Glomerular endothelial cell (primary cell): ENCODE results near the gene CCSAP. TPM values are rescaled to one million over a fixed set of nuclear protein-coding genes. Genes with fewer than 3 reads are reported as not detected.
"Not testable (repeated sequence)": the region's sequence is repeated elsewhere in the genome, so short reads cannot be mapped to it uniquely, and the experiment has no call there.

ENCODE experiments used
- DNase-seq: peaks from one replicate; pipeline ENCODE4 v3.0.0-alpha.2; 2011; ENCODE audit warnings: low read depth, low spot score; ENCODE audit errors: extremely low read depth
- total RNA-seq: library from RNA; depleted of rRNA; stranded (reverse); fragments of >200 nt; gene quantifications from 2 replicates; pipeline ENCODE4 v1.2.3, GENCODE V29; 2015

CCSAP gene, protein sequence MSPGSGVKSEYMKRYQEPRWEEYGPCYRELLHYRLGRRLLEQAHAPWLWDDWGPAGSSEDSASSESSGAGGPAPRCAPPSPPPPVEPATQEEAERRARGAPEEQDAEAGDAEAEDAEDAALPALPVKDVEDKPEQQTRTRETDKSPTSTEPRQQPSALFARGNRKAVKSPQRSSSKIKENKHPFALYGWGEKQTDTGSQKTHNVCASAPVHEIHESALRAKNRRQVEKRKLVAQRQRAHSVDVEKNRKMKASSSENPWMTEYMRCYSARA
- 2.4 and 3.6 TPM in 2 replicates for total RNA-seq

DNA sequence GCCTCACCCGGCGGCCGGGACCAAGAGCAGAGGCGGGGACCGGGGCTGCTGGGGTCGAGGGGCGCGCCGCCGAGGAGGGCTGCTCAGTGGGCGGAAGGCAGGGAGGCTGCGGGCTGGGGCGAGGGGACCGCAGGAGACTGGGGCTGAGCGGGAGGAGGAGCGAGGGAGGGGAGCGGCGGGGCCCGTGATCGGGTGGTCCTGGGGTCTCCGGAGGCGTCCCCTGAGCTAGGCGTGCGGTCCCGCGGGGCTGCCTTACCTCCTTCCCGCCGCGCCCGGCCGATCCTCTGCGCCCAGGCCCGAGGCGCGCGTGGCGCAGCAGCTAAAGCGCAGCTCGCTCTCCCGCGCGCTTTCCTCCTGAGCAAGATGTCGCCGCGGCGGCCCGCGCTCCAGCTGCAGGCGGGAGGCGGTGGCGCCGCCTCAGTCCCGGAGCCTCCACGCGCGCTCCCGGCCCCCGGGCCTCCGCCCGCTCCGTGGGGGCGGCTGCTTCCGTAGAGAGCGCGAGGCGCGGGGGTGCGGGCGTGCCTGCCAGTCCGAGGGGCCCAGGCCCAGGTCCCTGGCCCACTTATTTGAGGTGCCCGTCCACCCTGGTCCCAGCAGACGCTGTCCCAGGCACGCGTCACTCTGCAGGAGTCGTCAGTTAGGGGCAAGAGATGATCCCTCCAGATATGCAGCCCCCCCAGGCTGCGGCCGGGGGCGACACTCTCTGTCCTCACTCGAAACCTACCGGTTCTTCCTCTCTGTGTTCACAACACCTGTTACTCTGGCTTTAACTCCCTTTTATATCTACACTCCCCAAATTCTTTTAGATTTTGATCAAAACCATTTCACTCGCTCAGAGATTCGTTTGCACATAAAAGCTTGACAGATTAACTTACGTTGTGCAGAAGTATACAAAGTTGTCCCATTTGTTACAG lies at the start of gene CCSAP:
CCSAP (minus strand) TSS at position 392 of the 914 bp plus-strand sequence. CDS start 582 bp downstream, outside the sequence.
- DNase-seq, result no peak

DNA sequence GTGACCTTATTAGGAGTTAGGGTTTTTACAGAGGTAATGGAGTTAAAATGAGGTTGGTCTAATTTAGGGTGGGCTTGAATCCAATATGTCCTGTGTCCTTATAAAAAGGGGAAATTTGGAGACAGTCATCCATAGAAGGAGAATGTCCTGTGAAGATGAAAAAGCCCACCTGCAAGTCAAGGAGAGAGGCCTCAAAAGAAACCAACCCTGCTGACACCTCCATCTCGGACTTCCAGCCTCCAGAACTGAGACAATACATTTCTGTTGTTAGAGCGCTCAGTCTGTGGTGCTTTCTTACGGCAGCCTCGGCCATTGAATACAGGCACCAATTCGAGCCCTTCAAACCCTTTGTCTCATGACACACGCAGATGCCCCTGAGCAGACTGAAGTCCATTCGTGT lies 47.3 kb upstream of the CCSAP start:
- DNase-seq, result no peak

DNA sequence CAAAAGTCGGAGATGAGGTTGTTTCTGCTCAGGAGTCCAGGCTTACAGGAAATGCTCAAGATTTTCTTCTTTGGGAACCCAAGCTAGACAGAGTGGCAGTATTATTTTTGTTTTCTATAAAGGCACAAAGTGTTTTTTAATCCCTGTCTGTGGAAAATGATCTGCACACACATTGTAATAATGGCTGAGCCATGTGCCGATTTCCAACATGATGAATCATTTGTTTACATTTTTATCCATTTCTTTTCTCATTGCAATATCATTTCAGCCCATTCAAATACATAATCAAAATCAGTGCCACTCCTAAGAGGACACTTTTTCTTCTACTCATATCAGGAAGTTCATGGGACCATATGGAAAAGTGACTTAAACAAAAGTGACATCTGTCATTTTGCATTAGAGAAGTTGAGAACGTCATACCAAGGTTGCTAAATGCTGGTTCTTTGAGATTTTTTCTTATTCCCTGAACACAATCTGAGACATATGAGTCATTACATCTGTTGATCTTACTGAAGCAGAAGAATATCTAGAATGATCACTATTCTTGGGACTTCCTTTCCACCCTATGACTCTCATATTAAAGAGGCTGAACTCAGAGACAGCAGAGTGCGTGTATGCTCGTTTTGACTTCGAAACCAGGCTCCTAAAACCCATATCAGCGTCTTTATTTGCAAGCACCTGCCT lies 46.2 kb upstream of the CCSAP start:
- no peak for DNase-seq

DNA sequence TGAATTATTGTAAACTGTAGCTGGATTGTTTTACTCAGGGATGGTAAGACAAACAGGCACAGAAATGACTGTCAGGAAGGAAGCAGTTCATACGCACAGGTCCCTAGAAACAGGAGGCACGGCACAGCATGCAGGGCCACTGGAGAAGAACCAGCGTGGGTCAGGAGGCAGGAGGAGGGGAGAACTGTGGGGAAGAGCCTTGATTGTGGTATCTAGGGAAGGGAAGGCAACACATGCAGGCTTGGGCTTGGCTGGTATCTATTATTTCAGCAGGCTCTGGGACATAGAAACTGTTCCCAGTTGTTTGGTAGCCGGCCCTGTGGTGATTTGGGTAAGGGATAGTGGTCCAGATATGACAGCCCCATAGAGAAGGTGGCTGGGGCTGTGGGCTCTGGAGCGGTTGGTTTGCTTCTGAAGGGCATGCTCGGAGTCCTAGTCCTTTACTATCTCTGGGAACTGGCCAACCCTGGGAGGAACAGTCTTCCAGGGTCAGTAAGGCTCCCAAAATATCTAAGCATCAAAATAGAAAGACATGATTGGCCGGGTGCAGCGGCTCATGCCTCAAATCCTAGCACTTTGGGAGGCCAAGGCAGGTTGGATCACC lies 43.1 kb upstream of the CCSAP start:
- DNase-seq, result no peak

DNA sequence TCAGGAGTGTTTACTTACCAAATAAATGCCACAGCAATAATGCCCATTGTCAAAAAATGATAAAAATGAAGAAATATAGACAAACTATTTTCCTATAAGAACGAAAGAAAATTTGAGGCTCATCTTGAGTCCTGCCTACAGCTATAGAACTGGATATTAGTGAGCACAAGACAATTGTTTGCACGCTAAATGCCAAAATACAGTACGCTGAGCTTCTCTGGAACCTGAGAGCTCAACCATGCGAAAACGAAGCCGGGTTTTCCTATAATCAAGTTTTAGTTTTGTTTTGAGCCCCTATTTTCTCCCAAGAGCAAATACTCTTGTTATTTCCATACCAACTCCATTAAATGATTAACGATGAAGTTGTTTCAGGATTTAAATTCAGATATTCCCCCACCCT lies 42.0 kb upstream of the CCSAP start:
- DNase-seq, result no peak

DNA sequence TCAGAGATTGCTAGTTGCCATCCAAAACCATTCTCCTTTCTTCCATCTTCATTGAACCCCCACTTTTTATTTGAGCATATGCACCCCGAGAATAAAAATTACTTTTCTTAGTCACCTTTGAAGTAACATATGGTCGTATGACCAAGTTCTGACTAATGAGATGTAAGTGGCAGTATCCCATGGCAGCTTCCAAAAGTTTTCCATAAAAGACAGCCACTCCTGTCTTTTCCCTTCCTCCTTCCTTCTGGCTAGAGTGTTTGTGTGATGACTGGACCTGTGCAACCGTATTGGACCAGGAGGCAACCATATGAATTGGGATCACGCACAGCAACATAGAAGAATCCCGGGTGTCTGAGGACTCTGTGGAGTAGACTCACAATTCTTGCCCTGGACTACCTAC lies 41.1 kb upstream of the CCSAP start:
- no peak for DNase-seq

DNA sequence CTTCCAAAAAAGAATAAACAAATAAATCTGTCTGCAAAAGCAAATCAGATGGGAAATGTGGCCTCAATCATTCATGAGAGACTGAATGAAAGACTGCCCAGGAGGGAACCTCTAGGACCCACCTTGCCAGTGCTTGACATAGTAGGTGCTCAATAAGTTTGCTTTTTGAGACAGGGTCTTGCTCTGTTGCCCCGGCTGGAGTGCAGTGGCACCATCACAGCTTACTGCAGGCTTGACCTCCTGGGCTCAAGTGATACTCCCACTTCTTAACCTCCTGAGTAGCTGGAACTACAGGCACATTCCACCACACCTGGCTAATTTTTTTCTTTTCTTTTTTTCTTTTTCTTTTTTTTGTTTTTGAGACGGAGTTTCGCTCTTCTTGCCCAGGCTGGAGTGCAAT lies 40.3 kb upstream of the CCSAP start:
- DNase-seq, result no peak

DNA sequence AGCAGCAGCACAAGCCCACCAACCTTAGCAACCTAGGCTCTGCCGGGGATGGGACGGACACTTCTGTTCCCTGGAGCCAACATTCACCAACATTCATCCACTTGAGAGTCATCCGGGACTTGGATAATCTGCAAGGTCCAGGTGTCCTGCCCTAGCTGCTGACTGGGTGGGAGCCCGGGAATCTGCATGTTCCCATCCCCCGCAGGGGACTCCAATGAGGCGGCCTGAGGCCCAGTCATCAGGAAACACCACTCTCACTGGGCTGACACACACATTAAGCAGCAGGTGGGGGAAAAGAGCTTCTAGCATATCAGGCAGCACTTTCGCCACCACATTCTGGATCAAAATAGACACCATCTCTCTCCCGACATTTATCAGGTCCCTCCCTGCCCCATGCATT lies 38.4 kb upstream of the CCSAP start:
- DNase-seq, result no peak

DNA sequence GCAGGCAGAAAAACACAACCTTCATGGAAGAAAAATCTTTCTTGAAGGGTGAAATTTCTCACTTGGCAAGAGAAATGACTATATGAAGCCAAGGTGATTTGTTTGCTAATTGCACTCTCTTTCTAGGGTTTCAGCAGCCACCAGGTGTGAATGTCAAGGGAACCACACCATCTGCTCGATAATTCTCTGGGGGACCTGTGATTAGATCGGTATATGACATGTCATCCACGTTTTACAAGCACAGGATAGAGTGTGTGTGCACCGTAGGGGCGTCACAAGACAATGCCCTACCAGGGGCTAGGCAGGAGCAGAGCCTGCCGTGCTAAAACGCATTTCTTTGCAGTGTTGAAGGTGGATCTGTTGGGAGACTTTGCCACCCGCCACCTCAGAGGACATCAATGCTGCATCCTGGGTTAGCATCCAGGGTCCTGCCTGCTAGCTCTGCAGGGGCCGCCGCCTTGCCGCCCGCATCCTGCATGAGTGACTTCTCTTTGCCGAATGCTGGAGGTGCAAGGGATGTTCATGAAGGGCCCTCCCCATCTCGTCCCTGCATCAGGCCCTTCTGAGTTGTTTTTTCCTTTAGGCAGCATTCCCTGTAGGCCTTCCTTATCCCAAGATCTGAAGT lies 37.8 kb upstream of the CCSAP start:
- DNase-seq, result no peak

DNA sequence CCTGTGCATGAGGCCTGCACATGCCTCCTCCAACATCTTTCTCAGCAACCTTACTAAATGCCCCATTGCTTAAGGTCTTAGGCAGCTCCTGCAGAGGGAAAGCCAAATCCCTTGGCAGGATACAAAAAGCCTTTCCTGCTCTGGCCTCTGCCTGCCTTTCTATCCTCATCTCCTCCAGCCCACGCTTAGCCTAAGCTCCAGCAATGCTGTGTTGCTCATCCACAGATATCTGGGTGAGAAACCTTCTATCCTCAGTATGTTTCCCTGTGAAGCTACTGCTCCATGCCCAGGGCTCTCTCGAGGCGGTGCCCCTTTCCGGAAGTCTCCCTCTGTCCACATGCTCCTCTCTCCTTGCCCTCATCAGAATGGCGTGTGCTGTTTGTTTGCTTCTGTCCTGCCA lies 37.0 kb upstream of the CCSAP start:
- DNase-seq, result no peak

DNA sequence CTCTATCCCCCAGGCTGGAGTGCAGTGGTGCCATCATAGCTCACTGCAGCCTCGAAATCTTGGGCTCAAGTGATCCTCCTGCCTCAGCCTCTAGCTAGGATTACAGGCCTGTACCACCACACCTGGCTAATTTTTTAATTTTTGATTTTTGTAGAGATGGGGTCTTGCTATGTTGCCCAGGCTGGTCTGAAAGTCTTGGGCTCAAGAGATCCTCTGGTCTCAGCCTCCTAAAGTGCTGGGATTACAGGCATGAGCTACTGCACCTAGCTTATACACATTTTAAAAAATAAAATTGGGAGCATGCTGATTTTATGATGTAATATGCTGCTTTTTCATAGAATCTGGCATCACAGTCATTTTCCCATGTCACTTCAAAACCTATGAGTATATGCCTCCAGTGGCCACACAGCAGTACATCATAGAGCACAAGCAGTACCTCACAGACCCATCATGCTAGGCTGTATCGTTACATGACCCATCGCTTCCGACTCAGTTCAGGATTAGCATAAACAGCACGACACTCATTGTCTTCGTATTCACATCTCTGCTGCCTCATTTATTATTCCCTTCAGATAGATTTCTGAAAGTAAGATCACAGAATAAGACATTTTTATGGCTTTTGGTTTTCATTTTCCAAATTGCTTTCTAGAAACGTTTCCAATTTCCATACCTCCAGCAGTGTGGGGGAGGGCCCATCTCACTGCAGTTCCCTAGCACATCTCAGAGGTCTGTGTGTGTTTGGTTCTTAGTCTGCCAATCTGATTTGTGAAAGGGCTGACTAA lies 35.9 kb upstream of the CCSAP start:
- DNase-seq, result no peak

DNA sequence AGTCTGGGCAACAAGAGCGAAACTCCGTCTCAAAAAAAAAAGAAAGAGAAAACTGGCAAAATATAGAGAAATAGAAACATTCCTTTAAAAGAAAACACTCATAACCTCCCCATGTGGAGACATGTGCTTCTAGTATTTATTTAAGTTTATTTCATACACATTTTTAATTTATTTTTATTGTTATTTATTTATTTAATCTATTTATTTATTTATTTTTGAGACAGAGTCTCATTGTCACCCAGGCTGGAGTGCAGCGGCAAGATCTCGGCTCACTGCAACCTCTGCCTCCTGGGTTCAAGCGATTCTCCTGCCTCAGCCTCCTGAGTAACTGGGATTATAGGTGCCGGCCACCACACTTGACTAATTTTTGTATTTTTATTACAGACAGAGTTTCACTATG lies 35.2 kb upstream of the CCSAP start:
- DNase-seq, result not testable (repeated sequence)

DNA sequence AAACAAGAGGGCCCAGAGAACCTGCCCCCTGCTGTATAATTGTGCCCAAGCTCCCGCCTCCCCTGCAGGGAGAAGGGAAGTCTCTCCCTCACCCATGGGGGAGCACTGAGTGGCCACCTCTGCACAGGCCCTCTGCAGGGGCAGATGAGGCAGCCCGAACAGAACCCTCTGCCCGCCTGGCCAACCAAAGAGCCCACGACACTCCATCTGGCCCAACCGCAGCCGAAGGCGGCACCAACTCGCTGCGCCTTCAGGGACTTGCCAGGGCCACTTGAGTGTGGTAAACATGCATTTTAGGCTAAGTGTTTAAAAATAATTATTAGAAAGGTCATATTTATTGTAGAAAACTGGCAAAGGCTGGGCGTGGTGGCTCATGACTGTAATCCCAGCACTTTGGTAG lies 34.6 kb upstream of the CCSAP start:
- DNase-seq, result no peak

DNA sequence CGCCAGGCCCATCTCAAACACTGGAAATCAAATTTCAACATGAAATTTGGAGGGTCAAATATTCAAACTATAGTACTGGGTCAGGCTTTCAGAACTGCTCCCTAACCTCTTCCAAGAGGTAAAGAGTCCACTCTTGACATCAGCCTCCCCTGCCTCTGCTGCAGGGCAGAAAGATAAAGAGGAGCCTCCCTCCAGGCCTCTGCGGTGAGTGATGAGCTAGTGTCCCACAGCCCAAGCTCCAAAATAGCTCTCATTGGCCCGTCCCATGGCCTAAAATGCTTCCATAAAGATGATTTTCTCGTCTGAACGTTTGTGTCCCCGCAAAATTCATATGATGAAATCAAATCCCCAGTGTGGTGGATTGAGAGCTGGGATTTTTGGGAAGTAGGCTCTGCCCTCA lies 33.7 kb upstream of the CCSAP start:
- no peak for DNase-seq

DNA sequence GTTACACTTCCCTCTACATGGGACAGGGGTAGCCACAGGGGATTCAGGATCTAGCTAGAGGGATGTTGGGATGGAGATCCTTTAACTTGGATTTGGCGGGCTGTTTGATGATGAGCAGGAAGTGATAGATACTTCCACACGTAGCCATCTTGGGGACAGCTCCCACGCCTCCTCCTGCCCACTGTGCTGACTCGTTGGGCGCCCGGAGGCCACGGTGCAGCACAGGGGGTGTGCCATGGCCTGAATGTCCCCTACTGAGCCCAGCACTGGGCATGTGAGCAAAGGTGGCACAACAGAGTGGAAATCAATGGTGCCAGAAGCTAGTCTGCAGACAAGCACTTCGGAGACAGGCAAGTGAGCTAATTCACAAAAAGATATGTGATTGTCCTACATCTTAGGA lies 31.6 kb upstream of the CCSAP start:
- DNase-seq, result no peak

DNA sequence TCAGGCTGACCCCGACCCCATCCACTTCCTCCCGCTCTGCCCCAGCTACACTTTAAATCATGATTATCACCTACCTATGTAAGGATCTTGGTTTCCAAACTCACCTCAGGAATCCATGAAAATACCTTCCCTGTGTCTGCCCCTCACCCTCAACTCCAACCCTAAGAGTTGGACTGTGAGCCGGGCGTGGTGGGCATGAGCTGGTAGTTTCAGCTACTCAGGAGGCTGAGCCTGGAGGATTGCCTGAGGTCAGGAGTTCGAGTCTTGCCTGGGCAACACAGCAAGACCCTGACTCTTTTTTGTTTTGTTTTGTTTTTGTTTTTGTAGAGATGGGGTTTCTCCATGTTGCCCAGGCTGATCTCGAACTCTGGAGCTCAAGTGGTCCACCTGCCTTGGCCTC lies 30.5 kb upstream of the CCSAP start:
- DNase-seq, result no peak

DNA sequence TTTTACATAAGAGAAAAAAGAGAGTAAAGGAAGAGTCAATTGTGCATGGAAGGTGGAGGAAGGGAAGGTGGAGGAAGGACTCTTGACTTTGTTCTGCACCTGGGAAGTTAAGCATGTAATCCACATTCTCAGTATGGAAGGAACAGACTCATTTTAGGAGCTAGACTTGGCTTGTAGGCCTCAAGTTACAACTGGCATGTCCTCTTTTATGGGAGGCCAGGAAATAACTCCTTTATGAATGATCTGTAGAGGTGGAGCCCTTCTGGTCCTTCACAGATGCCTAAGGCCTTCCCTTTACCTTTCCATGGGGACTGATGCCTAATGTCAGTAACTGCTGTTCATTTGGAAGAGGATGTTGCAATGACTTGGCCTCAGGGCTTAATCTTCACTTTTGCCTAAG lies 29.4 kb upstream of the CCSAP start:
- DNase-seq, result no peak

DNA sequence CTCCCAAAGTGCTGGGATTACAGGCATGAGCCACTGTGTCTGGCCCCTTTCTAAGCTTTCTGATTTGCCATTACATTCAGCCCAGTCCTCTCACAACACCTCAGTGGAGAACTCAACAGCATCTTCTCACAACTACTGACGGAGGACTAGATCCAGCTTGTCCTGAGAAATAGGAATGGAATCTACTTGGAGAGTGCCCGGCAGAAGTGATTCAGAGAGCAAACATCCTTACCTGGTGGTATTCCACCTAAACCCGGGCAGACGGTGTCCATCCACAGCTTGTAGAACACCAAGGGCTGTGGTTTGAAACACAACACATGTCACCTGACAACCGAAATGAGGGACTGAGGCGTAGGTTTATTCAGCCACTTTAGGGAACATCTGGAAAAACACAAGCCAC lies 28.8 kb upstream of the CCSAP start:
- DNase-seq, result no peak

DNA sequence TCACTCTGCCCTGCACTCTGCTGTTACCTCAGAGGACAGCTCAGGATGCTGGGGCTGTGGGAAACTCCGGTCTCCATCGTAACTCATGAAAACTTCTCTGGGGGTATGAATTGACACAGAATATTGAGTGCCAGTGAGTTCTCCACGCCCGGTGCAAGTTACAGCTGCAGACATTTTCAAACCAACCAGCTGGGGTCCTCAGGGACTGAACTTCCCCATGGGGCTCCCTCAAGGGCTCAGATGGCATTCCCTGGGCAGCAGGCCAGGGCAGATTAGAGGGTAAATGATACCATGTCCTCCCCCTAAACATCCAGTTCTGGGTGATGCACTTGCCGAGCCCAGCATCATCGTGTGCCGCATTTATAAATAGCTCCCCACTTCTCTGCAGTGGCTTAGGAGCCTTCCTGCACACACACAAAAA lies 27.8 kb upstream of the CCSAP start:
- no peak for DNase-seq

DNA sequence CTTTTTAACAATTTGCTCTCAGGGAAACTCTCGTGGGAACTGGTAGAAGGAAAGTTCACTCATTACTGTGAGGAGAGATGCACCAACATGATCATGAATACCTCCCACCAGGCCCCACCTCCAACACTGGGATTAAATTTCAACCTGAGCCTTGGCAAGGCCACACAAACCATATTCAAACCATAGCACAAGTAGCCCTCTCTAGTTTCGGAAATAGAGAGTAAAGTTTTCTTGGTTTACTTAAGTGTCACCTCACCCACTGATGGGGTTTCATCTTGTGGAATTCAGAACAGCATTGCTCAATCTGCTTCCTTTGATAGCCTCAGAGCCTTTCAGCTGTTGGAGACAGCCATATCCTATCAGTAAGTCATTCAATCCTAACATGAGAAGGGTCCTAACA lies 25.5 kb upstream of the CCSAP start:
- no peak for DNase-seq
